Subcutaneous abdominal adipose tissue (tissue), 5 donors: ENCODE data around the gene IMMP1L.

Experiments used
- H3K27ac ChIP-seq: one replicate; pipeline ENCODE4 v1.7.0; 2013; ENCODE audit warnings: low read depth, mild to moderate bottlenecking, inconsistent platforms, low read length, moderate library complexity
- H3K27me3 ChIP-seq, 5 donors: one replicate each; pipeline ENCODE4 v1.7.0; 2013; ENCODE audit warnings: low read length in 5 of 5, inconsistent platforms in 1 of 5; ENCODE audit not compliant: control insufficient read depth in 5 of 5, insufficient read depth in 4 of 5
- H3K36me3 ChIP-seq, 5 donors: one replicate each; pipeline ENCODE4 v1.7.0; 2013; ENCODE audit warnings: low read length in 5 of 5; ENCODE audit not compliant: control insufficient read depth in 5 of 5, insufficient read depth in 5 of 5
- H3K4me1 ChIP-seq, 5 donors: one replicate each; pipeline ENCODE4 v1.7.0; 2013; ENCODE audit warnings: low read length in 5 of 5, mild to moderate bottlenecking in 3 of 5, moderate library complexity in 1 of 5; ENCODE audit not compliant: control insufficient read depth in 5 of 5, insufficient read depth in 5 of 5
- H3K4me3 ChIP-seq, 5 donors: one replicate each; pipeline ENCODE4 v1.7.0; 2013; ENCODE audit warnings: low read length in 5 of 5, low read depth in 1 of 5
- H3K9ac ChIP-seq, 5 donors: one replicate each; pipeline ENCODE4 v1.7.0; 2013; ENCODE audit warnings: low read length in 5 of 5, mild to moderate bottlenecking in 4 of 5, moderate library complexity in 3 of 5
- H3K9me3 ChIP-seq, 5 donors: one replicate each; pipeline ENCODE4 v1.7.0; 2013; ENCODE audit warnings: low read length in 5 of 5; ENCODE audit not compliant: control insufficient read depth in 5 of 5
- donor health status: healthy.
- donor health status: healthy.
- donor health status: healthy.
- donor health status: healthy.
- donor health status: healthy.

Gene IMMP1L

GRCh38 chr11:31417357-31417756 is 92.1 kb downstream of the IMMP1L start:
- H3K36me3 ChIP-seq = peaks cover 0 to 7% (median 3%) of the 10 kb centered on the region in 5 donors
- H3K4me1 ChIP-seq = no peaks in the 10 kb centered on the region
- H3K27me3 ChIP-seq = no peaks in the 10 kb centered on the region
- H3K9ac ChIP-seq = no peak overlapping the region
- H3K9me3 ChIP-seq = no peaks in the 10 kb centered on the region
- no peak overlapping the region for H3K27ac ChIP-seq
- H3K4me3 ChIP-seq = no peak overlapping the region

- H3K36me3 ChIP-seq = peaks cover 0 to 7% (median 3%) of the 10 kb centered on the region in 5 donors
- H3K27ac ChIP-seq = no peak overlapping the region
- no peaks in the 10 kb centered on the region for H3K27me3 ChIP-seq
- H3K4me1 ChIP-seq = no peaks in the 10 kb centered on the region
- no peak overlapping the region for H3K9ac ChIP-seq
- H3K4me3 ChIP-seq = no peak overlapping the region
- H3K9me3 ChIP-seq = peaks cover 0 to 4% (median 0%) of the 10 kb centered on the region in 5 donors
Observed at GRCh38 chr11:31415435-31415834, 94.0 kb downstream of the IMMP1L start.

- peaks cover 0 to 7% (median 3%) of the 10 kb centered on the region in 5 donors for H3K36me3 ChIP-seq
- H3K9ac ChIP-seq = no peak overlapping the region
- H3K27me3 ChIP-seq = no peaks in the 10 kb centered on the region
- H3K4me1 ChIP-seq = no peaks in the 10 kb centered on the region
- no peak overlapping the region for H3K4me3 ChIP-seq
- peaks cover 0 to 4% (median 0%) of the 10 kb centered on the region in 5 donors for H3K9me3 ChIP-seq
- no peak overlapping the region for H3K27ac ChIP-seq
Observed at GRCh38 chr11:31414338-31414737, 95.1 kb downstream of the IMMP1L start.

GRCh38 chr11:31412946-31413345 is 96.5 kb downstream of the IMMP1L start:
- Histone ChIP-seq H3K4me3 (no peak overlapping the region), H3K4me1 (no peaks in the 10 kb centered on the region), H3K9ac (no peak overlapping the region), H3K27me3 (no peaks in the 10 kb centered on the region), H3K9me3 (peaks cover 0 to 4% (median 0%) of the 10 kb centered on the region in 5 donors), H3K27ac (no peak overlapping the region), H3K36me3 (peaks cover 0 to 7% (median 3%) of the 10 kb centered on the region in 5 donors)

- Histone ChIP-seq H3K27me3 (no peaks in the 10 kb centered on the region), H3K9me3 (peaks cover 0 to 4% (median 0%) of the 10 kb centered on the region in 5 donors), H3K36me3 (no peaks in the 10 kb centered on the region), H3K4me1 (peaks cover 0 to 15% (median 10%) of the 10 kb centered on the region in 5 donors), H3K4me3 (no peak overlapping the region), H3K9ac (no peak overlapping the region), H3K27ac (no peak overlapping the region)
Observed at GRCh38 chr11:31408201-31408600, 101.2 kb downstream of the IMMP1L start.

- Histone ChIP-seq H3K36me3 (no peaks in the 10 kb centered on the region), H3K4me3 (no peak overlapping the region), H3K4me1 (peaks cover 0 to 21% (median 10%) of the 10 kb centered on the region in 5 donors), H3K9me3 (no peaks in the 10 kb centered on the region), H3K27ac (no peak overlapping the region), H3K27me3 (no peaks in the 10 kb centered on the region), H3K9ac (no peak overlapping the region)
Observed at GRCh38 chr11:31404614-31405013, 104.8 kb downstream of the IMMP1L start.

GRCh38 chr11:31397239-31397834 is 112.1 kb downstream of the IMMP1L start:
- H3K9ac ChIP-seq = no peak overlapping the region
- no peak overlapping the region for H3K27ac ChIP-seq
- H3K36me3 ChIP-seq = peaks cover 0 to 6% (median 0%) of the 10 kb centered on the region in 5 donors
- H3K4me1 ChIP-seq = peaks cover 0 to 6% (median 0%) of the 10 kb centered on the region in 5 donors
- H3K4me3 ChIP-seq = no peak overlapping the region
- peaks cover 0 to 14% (median 6%) of the 10 kb centered on the region in 5 donors for H3K9me3 ChIP-seq
- no peaks in the 10 kb centered on the region for H3K27me3 ChIP-seq

GRCh38 chr11:31387379-31387778 is 122.0 kb downstream of the IMMP1L start:
- Histone ChIP-seq H3K4me3 (no peak overlapping the region), H3K36me3 (peaks cover 0 to 4% (median 3%) of the 10 kb centered on the region in 5 donors), H3K27me3 (no peaks in the 10 kb centered on the region), H3K9ac (no peak overlapping the region), H3K4me1 (peaks cover 0 to 4% (median 0%) of the 10 kb centered on the region in 5 donors), H3K9me3 (no peaks in the 10 kb centered on the region), H3K27ac (no peak overlapping the region)

GRCh38 chr11:31383116-31383515 is 126.3 kb downstream of the IMMP1L start:
- H3K36me3 ChIP-seq = peaks cover 0 to 5% (median 3%) of the 10 kb centered on the region in 5 donors
- H3K4me3 ChIP-seq = no peak overlapping the region
- no peaks in the 10 kb centered on the region for H3K9me3 ChIP-seq
- H3K27ac ChIP-seq = no peak overlapping the region
- H3K4me1 ChIP-seq = peaks cover 0 to 4% (median 0%) of the 10 kb centered on the region in 5 donors
- H3K27me3 ChIP-seq = no peaks in the 10 kb centered on the region
- H3K9ac ChIP-seq = no peak overlapping the region
